K562 (cell line): ENCODE data around the gene PPP1R12B. TPM values are rescaled to one million over a fixed set of nuclear protein-coding genes. Genes with fewer than 3 reads are reported as not detected.

Source experiments
- ATAC-seq: fragments of 200-7000 bp; cut with Tn5 transposase; 3 replicates; pipeline ENCODE4 v1.9.1; 2020; ENCODE audit warnings: moderate library complexity
- BruUV-seq: library from RNA; stranded (reverse); fragments of 400-500 nt; replicated peaks from 2 replicates; lab custom pipeline; 2021; lab: Mats Ljungman, UMichigan
- CTCF ChIA-PET: fragments of 300-600 bp; formaldehyde crosslinking; extraction: SDS; loops from one replicate; lab custom pipeline; 2021; ENCODE audit warnings: low intra/inter-chr PET ratio; lab: Yijun Ruan, JAX
- POLR2A ChIA-PET: fragments of 300-600, 350-650 bp; sonication (Branson Sonifier 250); formaldehyde crosslinking; extraction: SDS; loops from one replicate; lab custom pipeline; 2021; ENCODE audit warnings: antibody characterized with exemption, inconsistent platforms; lab: Yijun Ruan, JAX
- DNase-seq, 4 experiments: peaks; one replicate each; pipeline versions ENCODE4 v3.0.0 to v3.0.0-alpha.2; 2011 to 2018; ENCODE audit warnings: low spot score in 3 of 4, mixed read lengths in 3 of 4; ENCODE audit errors: extremely low read depth in 1 of 4
- FAIRE-seq: peaks from 2 replicates; lab custom pipeline; 2011; peaks lifted over from hg19 to GRCh38; lab: Jason Lieb, UNC
- H2AFZ ChIP-seq: 2 replicates; pipeline ENCODE4 v1.6.0; 2011; ENCODE audit warnings: low read depth, low read length, control low read depth, inconsistent platforms
- H3K27ac ChIP-seq: fragments of 200-600 bp; 3 replicates; pipeline ENCODE4 v1.8.0; 2011; ENCODE audit warnings: low read depth, mild to moderate bottlenecking, control low read depth, inconsistent platforms, low read length, moderate library complexity, mixed read lengths; ENCODE audit errors: extremely low read depth
- H3K27me3 ChIP-seq, 2 experiments: fragments of 300-600 bp in 1 of 2; 2 replicates in 1 of 2; 3 replicates in 1 of 2; pipeline versions ENCODE4 v1.6.0 to v1.8.0; 2011; ENCODE audit warnings: inconsistent platforms in 2 of 2, low read length in 2 of 2, mild to moderate bottlenecking in 1 of 2, mixed read lengths in 1 of 2, moderate library complexity in 1 of 2; ENCODE audit not compliant: control insufficient read depth in 2 of 2, insufficient read depth in 2 of 2
- H3K36me3 ChIP-seq: fragments of 300-600 bp; 3 replicates; pipeline ENCODE4 v1.8.0; 2011; ENCODE audit warnings: mild to moderate bottlenecking, low read length, inconsistent platforms; ENCODE audit not compliant: control insufficient read depth, insufficient read depth
- H3K4me1 ChIP-seq, 2 experiments: fragments of 200-600 bp in 1 of 2; replicated peaks in 1 of 2; 2 replicates in 1 of 2; 3 replicates in 1 of 2; pipeline versions ENCODE4 v1.5.1 to v1.8.0; 2011; ENCODE audit warnings: inconsistent platforms in 2 of 2, low read length in 2 of 2, mild to moderate bottlenecking in 1 of 2, mixed read lengths in 1 of 2, moderate library complexity in 1 of 2; ENCODE audit not compliant: control insufficient read depth in 2 of 2, insufficient read depth in 2 of 2
- H3K4me2 ChIP-seq: 2 replicates; pipeline ENCODE4 v1.6.1; 2011; ENCODE audit warnings: low read length, control low read depth, inconsistent platforms, mixed read lengths; ENCODE audit not compliant: insufficient read depth
- H3K4me3 ChIP-seq: fragments of 200-600 bp; sonication (generic), shearing (Covaris generic); 2 replicates; pipeline ENCODE4 v1.5.1; 2016; ENCODE audit warnings: control low read depth, inconsistent platforms
- H3K79me2 ChIP-seq: fragments of 200-600 bp; 3 replicates; pipeline ENCODE4 v1.8.0; 2011; ENCODE audit warnings: low read length, inconsistent platforms; ENCODE audit not compliant: control insufficient read depth, insufficient read depth
- H3K9ac ChIP-seq, 2 experiments: 2 replicates each; pipeline versions ENCODE4 v1.6.0 to v1.6.1; 2011; ENCODE audit warnings: low read depth in 2 of 2, low read length in 2 of 2, control low read depth in 1 of 2, inconsistent platforms in 1 of 2, mild to moderate bottlenecking in 1 of 2, mixed read lengths in 1 of 2; ENCODE audit not compliant: insufficient read depth in 1 of 2
- H3K9me1 ChIP-seq: one replicate; pipeline ENCODE4 v1.6.0; 2011; ENCODE audit warnings: inconsistent platforms, mild to moderate bottlenecking, low read length, moderate library complexity; ENCODE audit not compliant: control insufficient read depth, insufficient read depth
- H3K9me3 ChIP-seq: replicated peaks from 2 replicates; pipeline ENCODE4 v1.5.1; 2011; ENCODE audit warnings: low read depth, low read length, inconsistent platforms; ENCODE audit not compliant: control insufficient read depth, insufficient read depth
- H4K20me1 ChIP-seq: replicated peaks from 2 replicates; pipeline ENCODE4 v1.6.1; 2011; ENCODE audit warnings: low read length, inconsistent platforms, mixed read lengths; ENCODE audit not compliant: control insufficient read depth, insufficient read depth
- FOS ChIP-seq: IDR thresholded peaks from 3 replicates; pipeline ENCODE4 v1.6.1; 2011; ENCODE audit not compliant: insufficient read length; ENCODE audit errors: extremely low read depth
- HMBOX1 ChIP-seq: sonication (generic); IDR thresholded peaks from 2 replicates; pipeline ENCODE4 v1.6.1; 2016
- HMGN3 ChIP-seq: IDR thresholded peaks from 2 replicates; pipeline ENCODE4 v1.6.1; 2011; ENCODE audit warnings: borderline replicate concordance, low read depth, mild to moderate bottlenecking, mixed read lengths, low read length; ENCODE audit not compliant: insufficient read length; ENCODE audit errors: extremely low read depth
- HNRNPK ChIP-seq: fragments of 200-400 bp; formaldehyde crosslinking; IDR thresholded peaks from one replicate; pipeline ENCODE4 v1.6.1; 2018; ENCODE audit warnings: mild to moderate bottlenecking, low read depth, low read length; ENCODE audit not compliant: poor library complexity, severe bottlenecking
- KDM1A ChIP-seq, 2 experiments: fragments of 450-650 bp; IDR thresholded peaks; 2 replicates each; pipeline ENCODE4 v1.6.1; 2016; ENCODE audit warnings: mild to moderate bottlenecking in 2 of 2
- MTA3 ChIP-seq: fragments of 450-650 bp; formaldehyde crosslinking; IDR thresholded peaks from 2 replicates; pipeline ENCODE4 v1.6.1; 2017; ENCODE audit warnings: mild to moderate bottlenecking, borderline replicate concordance
- MYC ChIP-seq, 2 experiments: fragments of 250-450 bp in 1 of 2; sonication (Bioruptor Pico) in 1 of 2; IDR thresholded peaks; 2 replicates each; pipeline versions ENCODE4 v1.5.1 to v1.6.1; 2012 to 2021; ENCODE audit warnings: low read depth in 2 of 2, borderline replicate concordance in 1 of 2, improper control_type of control experiment in 1 of 2, low read length in 1 of 2, mild to moderate bottlenecking in 1 of 2, moderate library complexity in 1 of 2
- NR2C1 ChIP-seq, 2 experiments: fragments of 450-650 bp; IDR thresholded peaks; 2 replicates each; pipeline ENCODE4 v1.6.1; 2017; ENCODE audit warnings: mild to moderate bottlenecking in 2 of 2, antibody characterized with exemption in 1 of 2, inconsistent platforms in 1 of 2, missing compliant biosample characterization in 1 of 2, missing genetic modification characterization in 1 of 2
- ZNF184 ChIP-seq: sonication (generic); formaldehyde crosslinking; IDR thresholded peaks from 2 replicates; pipeline ENCODE4 v1.5.0; 2020; ENCODE audit warnings: missing genetic modification reagents
- ZNF766 ChIP-seq: fragments of 200-800 bp; sonication (Bioruptor generic); conservative IDR thresholded peaks from 2 replicates; pipeline ENCODE4 v1.6.1; 2016; ENCODE audit warnings: missing genetic modification characterization, missing compliant biosample characterization
- in situ Hi-C: fragments of 300-500 bp; cut with MboI; formaldehyde crosslinking; loops from 4 replicates; pipeline ENCODE4 v1.15.0; 2018; ENCODE audit warnings: inconsistent platforms, mixed read lengths
- intact Hi-C: fragments of 100-400 bp; cut with micrococcal nuclease; formaldehyde crosslinking; loops from 2 replicates; pipeline ENCODE4 v1.14.2; 2022
- polyA plus RNA-seq, 8 experiments: library from polyadenylated mRNA; depleted of rRNA in 4 of 8; stranded (reverse) in 5 of 8; unstranded in 3 of 8; fragments of >200 nt; fragmentation: Nextera tagmentation in 2 of 8; fragmentation: Illumina TruSeq in 1 of 8; extraction: Ambion mirVana in 2 of 8; extraction: Trizol in 1 of 8; gene quantifications; 2 replicates each; pipeline versions ENCODE4 v1.2.1 to v1.2.3, GENCODE V29; 2011 to 2014; ENCODE audit warnings: inconsistent platforms in 1 of 8, missing spikeins in 1 of 8
- total RNA-seq, 7 experiments: library from RNA; depleted of rRNA in 6 of 7; stranded (reverse); fragments of >200 nt in 6 of 7; fragmentation: Illumina TruSeq in 2 of 7; extraction: Trizol in 2 of 7; gene quantifications; 2 replicates each; pipeline versions ENCODE4 v1.2.1 to v1.2.3, GENCODE V29; 2011 to 2021; ENCODE audit warnings: low replicate concordance in 1 of 7
- TF ChIP-seq, protein P1 (sequence below), 2 experiments: fragments of 150-350 bp in 1 of 2; IDR thresholded peaks; 2 replicates each; pipeline ENCODE4 v1.6.1; 2012 to 2016; ENCODE audit warnings: low read depth in 2 of 2, low read length in 2 of 2, mild to moderate bottlenecking in 1 of 2, moderate library complexity in 1 of 2
- TF ChIP-seq, protein P2 (sequence below): sonication (generic); formaldehyde crosslinking; IDR thresholded peaks from 2 replicates; pipeline ENCODE4 v1.8.0; 2022; ENCODE audit warnings: mild to moderate bottlenecking, missing genetic modification reagents

Gene PPP1R12B
- total and polyA plus RNA-seq, 9 of the 15 experiments (the other 6 are each of a cell fraction or from before 2014, with no cell fraction given): 0.73 to 16.9 (median 13.6) TPM

GRCh38 chr1:202329891-202330290 lies 18.6 kb upstream of the PPP1R12B start:
- POLR2A ChIA-PET: interaction anchor here (0.6 to 5.1 kb wide), 6 partner anchors 11 to 153 kb away, joined by 3 to 53 read pairs (median 8); partner anchors contain the start of genes PPP1R12B and UBE2T
- Histone ChIP-seq H3K9me1 (no peaks in the 10 kb centered on the region), H4K20me1 (0 out of 2 replicates have a peak, but pooled peaks cover 4% of the 10 kb centered on the region), H3K27me3 (no peaks in the 10 kb centered on the region), H3K79me2 (peaks cover 9% of the 10 kb centered on the region; the same call in 2 of the 3 replicates), H3K9me3 (no peaks in the 10 kb centered on the region), H3K27ac (no peak overlapping the region), H3K4me2 (no peak overlapping the region), H2AFZ (no peak overlapping the region), H3K9ac (no peak overlapping the region), H3K36me3 (peaks cover 51% of the 10 kb centered on the region), H3K4me3 (no peak overlapping the region), H3K4me1 (no peaks in the 10 kb centered on the region)
- ATAC-seq (peak; percentile 83), DNase-seq (peak in 2 of 4 experiments; percentile 32 to 41), FAIRE-seq (peak; percentile 66)
- in situ Hi-C loops (no loop called here), intact Hi-C loops (no loop called here)
- BruUV-seq: no TSS peak
- CTCF ChIA-PET: interaction anchor here (0.9 kb wide), 1 partner anchor 285 kb away, joined by 4 read pairs; no protein-coding TSS in a partner anchor
- TF ChIP-seq HNRNPK (no peak), HMGN3 (no peak), ZNF184 (CRISPR knock-in tag) (no peak), MYC (IDR thresholded peaks at IDR 0.05; ENCODE audit: low read depth, low read length) (peak; percentile 29; the same call in 1 of the 2 replicates), MYC (CRISPR knock-in tag; IDR thresholded peaks at IDR 0.05; ENCODE audit: borderline replicate concordance, low read depth) (no peak), HMBOX1 (peak; percentile 53; the same call in 1 of the 2 replicates), KDM1A (IDR thresholded peaks at IDR 0.05) (no peak), ZNF766 (CRISPR knock-in tag) (no peak), MTA3 (0 out of 2 replicates have a peak, but pooled peaks have one; percentile 37), NR2C1 (IDR thresholded peaks at IDR 0.05) (peak; percentile 57; the same call in 1 of the 2 replicates), NR2C1 (tag; IDR thresholded peaks at IDR 0.05) (peak; percentile 60), FOS (no peak)
- TF ChIP-seq, protein P1, sequence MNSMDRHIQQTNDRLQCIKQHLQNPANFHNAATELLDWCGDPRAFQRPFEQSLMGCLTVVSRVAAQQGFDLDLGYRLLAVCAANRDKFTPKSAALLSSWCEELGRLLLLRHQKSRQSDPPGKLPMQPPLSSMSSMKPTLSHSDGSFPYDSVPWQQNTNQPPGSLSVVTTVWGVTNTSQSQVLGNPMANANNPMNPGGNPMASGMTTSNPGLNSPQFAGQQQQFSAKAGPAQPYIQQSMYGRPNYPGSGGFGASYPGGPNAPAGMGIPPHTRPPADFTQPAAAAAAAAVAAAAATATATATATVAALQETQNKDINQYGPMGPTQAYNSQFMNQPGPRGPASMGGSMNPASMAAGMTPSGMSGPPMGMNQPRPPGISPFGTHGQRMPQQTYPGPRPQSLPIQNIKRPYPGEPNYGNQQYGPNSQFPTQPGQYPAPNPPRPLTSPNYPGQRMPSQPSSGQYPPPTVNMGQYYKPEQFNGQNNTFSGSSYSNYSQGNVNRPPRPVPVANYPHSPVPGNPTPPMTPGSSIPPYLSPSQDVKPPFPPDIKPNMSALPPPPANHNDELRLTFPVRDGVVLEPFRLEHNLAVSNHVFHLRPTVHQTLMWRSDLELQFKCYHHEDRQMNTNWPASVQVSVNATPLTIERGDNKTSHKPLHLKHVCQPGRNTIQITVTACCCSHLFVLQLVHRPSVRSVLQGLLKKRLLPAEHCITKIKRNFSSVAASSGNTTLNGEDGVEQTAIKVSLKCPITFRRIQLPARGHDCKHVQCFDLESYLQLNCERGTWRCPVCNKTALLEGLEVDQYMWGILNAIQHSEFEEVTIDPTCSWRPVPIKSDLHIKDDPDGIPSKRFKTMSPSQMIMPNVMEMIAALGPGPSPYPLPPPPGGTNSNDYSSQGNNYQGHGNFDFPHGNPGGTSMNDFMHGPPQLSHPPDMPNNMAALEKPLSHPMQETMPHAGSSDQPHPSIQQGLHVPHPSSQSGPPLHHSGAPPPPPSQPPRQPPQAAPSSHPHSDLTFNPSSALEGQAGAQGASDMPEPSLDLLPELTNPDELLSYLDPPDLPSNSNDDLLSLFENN (IDR thresholded peaks at IDR 0.05; ENCODE audit: low read depth in 2 of 2, low read length in 2 of 2): no peak
- TF ChIP-seq, protein P2, sequence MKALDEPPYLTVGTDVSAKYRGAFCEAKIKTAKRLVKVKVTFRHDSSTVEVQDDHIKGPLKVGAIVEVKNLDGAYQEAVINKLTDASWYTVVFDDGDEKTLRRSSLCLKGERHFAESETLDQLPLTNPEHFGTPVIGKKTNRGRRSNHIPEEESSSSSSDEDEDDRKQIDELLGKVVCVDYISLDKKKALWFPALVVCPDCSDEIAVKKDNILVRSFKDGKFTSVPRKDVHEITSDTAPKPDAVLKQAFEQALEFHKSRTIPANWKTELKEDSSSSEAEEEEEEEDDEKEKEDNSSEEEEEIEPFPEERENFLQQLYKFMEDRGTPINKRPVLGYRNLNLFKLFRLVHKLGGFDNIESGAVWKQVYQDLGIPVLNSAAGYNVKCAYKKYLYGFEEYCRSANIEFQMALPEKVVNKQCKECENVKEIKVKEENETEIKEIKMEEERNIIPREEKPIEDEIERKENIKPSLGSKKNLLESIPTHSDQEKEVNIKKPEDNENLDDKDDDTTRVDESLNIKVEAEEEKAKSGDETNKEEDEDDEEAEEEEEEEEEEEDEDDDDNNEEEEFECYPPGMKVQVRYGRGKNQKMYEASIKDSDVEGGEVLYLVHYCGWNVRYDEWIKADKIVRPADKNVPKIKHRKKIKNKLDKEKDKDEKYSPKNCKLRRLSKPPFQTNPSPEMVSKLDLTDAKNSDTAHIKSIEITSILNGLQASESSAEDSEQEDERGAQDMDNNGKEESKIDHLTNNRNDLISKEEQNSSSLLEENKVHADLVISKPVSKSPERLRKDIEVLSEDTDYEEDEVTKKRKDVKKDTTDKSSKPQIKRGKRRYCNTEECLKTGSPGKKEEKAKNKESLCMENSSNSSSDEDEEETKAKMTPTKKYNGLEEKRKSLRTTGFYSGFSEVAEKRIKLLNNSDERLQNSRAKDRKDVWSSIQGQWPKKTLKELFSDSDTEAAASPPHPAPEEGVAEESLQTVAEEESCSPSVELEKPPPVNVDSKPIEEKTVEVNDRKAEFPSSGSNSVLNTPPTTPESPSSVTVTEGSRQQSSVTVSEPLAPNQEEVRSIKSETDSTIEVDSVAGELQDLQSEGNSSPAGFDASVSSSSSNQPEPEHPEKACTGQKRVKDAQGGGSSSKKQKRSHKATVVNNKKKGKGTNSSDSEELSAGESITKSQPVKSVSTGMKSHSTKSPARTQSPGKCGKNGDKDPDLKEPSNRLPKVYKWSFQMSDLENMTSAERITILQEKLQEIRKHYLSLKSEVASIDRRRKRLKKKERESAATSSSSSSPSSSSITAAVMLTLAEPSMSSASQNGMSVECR (CRISPR knock-in tag): no peak
